ENCODE measurements around the gene HS3ST3B1. TPM values are rescaled to one million over a fixed set of nuclear protein-coding genes. Genes with fewer than 3 reads are reported as not detected.

HS3ST3B1 gene
- polyA plus RNA-seq (ENCODE audit: insufficient read length in 4 of 4) = 10 to 100 TPM in 3 of 4 donors, under 1 TPM in 1; 0.91 to 29.7 (median 28.2) TPM

DNA sequence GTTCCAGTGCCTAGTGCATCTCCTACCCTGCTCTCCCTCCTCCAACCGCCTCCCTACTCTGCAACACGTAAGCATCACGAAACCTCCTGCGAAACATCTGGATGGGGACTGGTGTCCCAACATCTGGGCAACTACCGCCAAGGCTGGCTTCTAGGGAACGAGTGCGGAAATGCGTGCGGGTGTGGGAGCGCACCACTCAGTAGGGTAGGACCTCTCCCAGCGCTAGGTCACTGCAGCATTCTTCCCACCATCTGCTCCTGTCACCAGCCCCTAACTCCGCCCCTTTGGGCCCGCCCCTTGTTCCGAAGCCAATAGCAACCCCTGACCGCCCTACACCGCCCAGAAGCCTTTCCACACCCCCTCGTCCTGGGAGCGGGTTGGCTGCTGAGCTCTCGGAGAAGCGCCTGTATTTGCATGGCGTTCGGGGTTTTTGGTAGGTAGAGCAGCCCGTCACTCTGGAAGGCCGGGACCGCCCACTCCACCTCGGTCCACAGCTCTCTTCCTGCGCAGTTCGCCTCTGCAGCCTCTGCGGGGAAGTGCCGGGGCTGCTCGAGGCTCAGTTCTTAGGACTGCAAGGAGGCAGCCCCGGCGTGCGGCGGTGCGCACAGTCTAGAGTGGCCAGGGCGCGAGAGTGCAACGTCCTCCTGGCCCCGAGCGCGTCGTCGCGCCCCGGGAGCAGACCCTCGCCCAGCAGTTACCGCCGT lies at the start of gene HS3ST3B1:
HS3ST3B1 (plus strand) TSS at position 507 of the 704 bp plus-strand sequence. CDS start 438 bp downstream, outside the sequence.
- DNase-seq (ENCODE audit: low read depth in 4 of 4, low spot score in 3 of 4) = peak; percentile 95 to 98 (median 96)

DNA sequence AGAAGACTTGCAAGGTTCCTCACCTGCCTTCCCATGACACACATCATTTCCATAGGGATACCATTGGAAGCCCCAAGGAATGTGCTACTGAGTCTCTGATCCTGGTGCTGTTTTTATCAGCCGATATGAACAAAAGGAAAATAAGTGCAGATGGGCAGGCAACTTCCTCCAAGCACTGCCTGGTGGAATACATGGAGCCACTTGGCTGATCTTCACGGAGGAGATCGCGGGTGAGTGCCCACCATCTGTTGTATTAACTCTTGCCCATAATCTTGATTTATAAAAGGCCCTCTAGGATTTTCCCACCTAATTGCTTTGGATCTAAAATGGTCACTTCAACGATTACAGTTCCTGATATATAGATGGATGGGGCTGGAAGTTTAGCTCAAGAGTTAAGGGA lies 39.5 kb upstream of the HS3ST3B1 start:
- no peak for DNase-seq (ENCODE audit: low read depth in 4 of 4, low spot score in 3 of 4)

DNA sequence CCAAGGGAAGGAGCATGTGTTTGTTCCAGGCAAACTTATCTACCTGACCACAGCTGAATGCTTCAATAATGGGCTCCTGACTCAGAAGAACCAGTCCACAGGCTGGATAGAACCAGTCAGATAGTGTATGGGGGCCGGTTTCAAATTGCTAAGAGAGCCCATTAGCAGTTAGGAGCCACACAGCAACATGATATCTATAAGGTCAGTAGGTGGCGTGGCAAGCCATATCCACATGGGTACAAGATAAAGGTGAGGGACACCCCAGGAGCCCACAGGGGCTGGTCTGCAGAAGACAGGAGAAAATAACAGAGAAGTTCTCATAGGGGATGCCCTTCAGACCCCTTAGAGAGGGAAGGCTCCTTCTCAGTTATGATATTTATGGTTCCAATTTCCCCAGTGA lies 32.6 kb upstream of the HS3ST3B1 start:
- DNase-seq (ENCODE audit: low read depth in 4 of 4, low spot score in 3 of 4) = no peak

DNA sequence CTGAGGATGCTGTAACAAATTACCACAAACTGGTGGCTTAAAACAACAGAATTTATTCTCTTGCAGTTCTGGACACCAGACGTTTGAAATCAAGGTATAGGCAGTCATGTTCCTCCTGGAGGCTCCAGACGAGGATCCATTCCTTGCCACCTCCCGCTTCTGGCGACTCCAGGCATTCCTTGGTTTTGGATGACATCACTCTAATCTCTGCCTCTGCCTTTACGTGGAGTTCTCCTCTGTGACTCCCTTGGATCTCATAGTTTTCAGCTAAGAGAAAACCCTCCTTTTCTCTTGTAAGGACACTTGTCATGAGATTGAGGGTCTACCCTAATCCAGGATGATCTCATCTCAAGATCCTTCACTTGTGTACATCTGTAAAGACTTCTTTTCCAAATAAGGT lies 31.4 kb upstream of the HS3ST3B1 start:
- DNase-seq (ENCODE audit: low read depth in 4 of 4, low spot score in 3 of 4) = no peak

DNA sequence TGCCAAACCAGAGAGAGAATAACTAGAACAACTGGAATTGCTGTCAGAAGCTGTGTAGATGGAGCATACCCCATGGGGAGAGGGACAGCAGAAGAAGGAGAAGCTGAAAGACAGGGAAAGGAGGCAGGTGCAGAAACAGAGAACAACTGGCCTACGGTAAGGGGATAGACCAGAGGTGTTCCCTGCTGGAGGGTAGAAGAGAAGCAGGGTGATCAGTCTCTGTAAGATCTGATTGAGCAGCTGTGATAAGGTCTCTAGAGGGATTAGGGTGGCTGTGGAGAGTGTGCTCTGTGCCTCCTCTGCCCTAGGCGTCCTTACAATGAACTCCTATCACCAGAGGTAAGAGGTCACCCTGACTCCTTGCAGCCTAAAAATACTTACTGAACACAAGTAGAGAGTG lies 30.4 kb upstream of the HS3ST3B1 start:
- DNase-seq (ENCODE audit: low read depth in 4 of 4, low spot score in 3 of 4) = no peak

DNA sequence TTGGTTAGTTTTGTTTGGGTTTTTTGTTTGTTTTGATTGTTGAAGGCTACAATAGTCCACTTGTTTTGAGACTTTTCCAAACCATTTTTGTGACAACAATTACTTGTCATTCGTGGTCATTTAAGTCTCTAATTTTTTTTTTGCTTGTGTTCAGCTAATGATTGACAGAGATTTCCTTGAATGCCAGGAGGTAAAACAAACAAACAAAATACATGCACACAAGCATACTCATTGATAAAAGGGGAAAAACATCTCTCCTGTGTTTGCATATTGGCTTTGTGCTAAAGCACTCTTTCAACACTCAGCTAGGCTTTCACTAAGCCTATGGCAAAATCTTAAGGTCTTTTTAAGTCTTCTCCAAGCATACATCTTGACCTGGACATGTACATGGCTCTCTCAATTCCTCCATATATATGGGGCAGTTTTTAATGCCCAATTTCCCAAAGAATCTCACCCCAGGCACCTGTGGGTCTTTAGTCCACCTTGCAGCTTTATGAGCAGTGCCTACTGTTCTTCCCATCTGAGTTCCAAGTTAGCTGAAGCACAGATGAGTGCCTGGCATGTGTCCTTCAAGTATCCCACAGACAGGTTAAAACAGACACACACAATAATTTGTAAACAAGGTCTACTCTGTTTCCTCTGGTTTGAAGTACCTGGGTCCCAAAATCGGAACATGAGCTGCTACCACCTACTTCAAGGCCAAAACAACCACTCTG lies 24.2 kb upstream of the HS3ST3B1 start:
- no peak for DNase-seq (ENCODE audit: low read depth in 4 of 4, low spot score in 3 of 4)

DNA sequence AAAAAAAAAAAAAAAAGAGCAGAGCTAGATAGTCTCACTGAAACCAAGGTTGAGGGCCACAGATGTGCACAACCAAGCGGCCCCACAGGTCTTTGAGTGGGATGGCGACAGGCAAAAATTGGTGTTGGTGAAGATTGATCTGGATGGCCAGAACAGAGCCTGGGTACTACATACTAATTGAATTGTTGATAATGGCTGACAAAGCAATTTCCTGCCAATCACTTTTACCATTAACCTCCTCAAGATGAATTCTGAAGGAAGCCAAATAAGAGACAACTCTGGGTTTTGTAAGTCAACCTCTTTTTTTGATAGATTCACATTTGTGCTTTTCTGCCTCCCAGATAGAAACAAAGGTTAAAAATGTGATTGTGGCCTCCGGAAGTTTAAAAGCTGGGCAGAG lies 19.4 kb upstream of the HS3ST3B1 start:
- no peak for DNase-seq (ENCODE audit: low read depth in 4 of 4, low spot score in 3 of 4)

DNA sequence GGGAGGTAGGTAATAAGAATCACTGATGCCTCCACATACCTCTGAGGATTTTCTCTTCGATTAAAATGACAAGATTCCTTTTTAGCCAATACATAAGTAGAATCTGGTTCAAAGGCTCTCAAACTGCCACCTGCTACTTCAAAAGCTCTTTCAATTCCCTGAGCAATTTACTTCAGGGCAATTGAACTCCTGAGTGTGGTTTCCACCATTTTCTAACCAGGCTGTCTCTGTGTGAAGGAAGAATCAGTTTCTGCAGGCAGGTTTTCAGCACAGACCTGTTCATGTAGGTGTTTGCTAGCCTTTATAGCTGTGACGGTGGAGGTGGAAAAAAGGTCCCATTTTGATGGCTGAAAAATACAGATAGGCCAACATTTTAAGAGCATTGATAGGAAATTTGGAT lies 18.2 kb upstream of the HS3ST3B1 start:
- no peak for DNase-seq (ENCODE audit: low read depth in 4 of 4, low spot score in 3 of 4)

DNA sequence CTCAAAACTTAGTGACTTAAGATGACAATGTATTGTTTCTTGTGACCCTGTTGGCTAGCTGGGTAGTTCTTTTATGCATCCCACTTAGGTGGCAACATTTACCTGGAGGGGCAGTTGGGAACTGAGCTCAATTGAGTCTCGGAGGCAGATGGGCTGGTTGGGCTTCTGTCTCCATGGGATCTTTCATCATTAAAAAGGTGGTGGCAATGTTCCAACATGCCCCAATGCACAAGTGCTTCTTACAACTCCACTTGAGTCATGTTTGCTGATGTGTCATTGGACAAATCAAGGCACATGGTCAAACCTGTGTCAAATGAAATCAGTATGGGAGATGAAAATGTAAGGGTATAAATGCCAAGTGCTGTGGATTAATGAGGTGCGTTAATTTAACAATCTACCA lies 11.7 kb upstream of the HS3ST3B1 start:
- DNase-seq (ENCODE audit: low read depth in 4 of 4, low spot score in 3 of 4) = no peak

DNA sequence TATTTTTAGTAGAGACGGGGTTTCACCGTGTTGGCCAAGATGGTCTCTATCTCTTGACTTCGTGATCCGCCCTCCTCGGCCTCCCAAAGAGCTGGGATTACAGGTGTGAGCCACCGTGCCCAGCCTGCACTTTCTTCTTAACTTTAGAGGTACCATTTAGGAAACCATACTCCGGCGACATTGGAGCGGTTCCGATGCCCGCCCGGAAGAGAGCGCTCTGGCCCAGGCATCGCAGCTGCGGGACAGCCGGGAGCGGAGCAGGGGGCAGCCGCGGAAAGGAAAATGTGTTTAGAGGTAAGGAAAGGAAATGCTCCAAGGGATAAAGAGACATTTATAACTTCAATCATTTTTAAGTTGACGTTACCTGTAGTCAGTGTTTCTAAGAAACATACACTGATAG lies 6.0 kb upstream of the HS3ST3B1 start:
- no peak for DNase-seq (ENCODE audit: low read depth in 4 of 4, low spot score in 3 of 4)

DNA sequence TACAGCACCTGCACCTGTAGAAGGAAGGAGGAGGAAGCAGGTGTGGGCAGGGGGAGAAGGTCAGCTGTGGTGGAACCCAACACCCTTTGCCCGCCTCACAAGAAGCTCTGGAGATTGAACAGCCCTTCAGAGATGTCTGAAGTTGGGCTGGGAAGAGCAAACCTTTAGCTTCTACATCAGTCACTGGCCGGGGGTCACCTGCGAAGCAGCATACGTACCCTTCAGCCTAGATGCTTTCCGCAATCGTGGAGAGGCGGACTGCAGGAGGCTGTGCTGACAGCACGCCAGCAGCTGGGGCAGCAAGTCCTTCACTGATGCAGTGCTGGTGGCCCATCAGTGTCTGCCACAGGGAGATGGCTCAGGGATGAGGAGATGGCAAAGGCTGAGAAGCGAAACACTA lies 5.2 kb upstream of the HS3ST3B1 start:
- DNase-seq (ENCODE audit: low read depth in 4 of 4, low spot score in 3 of 4) = no peak

DNA sequence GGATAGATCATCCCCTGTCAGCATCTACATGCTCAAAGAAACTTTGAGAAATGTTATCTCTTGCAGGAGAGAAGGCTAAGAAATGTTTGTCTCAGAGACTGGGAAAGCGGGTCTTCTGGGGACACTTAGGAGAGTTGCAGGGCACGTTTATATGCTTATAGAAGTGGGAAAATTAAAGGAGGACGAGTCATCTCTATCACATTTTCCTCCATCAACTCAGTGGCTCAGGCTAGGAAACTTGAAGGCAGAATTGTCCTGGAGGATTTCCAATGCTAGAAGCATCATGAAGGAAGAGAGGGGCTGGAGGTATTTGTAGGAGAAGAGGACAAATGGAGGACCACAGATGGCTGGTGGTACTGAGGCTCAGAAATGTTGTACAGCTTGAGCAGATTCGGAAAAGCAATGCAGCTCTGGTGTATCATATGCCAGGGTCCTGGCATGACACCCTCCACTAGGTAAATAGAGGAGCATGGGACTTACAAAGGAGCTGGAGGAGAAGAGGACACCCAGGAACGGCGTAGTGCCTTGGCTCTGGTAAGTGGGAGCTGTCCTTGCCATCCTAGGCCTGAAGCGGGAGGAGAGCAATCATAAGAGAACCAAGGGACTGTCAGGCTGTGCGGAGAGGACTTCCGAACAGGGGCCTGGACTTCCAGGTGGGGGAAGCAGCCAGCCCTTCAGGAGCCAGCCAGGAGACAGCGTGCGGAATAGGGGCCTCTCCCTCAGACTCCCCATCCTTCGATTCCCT lies 4.5 kb upstream of the HS3ST3B1 start:
- DNase-seq (ENCODE audit: low read depth in 4 of 4, low spot score in 3 of 4) = no peak

DNA sequence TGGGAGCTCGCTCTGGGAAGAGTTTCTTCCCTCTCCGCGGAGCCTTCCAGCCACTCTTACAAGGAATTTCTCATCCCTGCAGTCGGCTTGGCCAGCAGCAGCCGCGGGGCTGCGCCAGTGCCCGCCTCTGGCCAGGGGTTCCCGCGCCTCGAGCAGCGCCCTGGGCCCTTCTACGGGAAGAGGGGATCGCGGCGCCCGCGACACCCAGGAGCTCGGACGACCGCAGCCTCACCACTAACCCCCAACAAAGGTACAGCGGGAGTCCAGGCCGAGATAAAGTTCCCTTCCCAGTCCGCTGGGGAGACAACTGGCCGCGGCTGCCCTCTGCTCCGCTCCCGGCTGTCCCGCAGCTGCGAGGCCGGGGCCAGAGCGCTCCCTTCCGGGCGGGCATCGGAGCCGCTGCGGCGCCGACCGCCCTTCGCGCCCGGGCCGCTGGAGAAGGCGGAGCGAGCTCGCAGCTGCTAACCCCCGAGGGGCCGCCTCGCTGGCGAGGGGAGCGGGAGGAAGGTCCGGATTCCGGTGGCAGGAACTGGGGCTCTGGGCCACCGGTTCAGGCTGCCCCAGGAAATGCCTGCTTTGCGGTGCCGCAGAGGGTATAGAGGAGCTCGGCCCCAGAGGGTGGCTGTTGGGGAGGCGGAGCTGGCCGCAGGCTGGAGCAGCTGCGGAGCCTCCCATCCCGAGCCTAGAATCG lies 3.6 kb upstream of the HS3ST3B1 start:
- no peak for DNase-seq (ENCODE audit: low read depth in 4 of 4, low spot score in 3 of 4)

DNA sequence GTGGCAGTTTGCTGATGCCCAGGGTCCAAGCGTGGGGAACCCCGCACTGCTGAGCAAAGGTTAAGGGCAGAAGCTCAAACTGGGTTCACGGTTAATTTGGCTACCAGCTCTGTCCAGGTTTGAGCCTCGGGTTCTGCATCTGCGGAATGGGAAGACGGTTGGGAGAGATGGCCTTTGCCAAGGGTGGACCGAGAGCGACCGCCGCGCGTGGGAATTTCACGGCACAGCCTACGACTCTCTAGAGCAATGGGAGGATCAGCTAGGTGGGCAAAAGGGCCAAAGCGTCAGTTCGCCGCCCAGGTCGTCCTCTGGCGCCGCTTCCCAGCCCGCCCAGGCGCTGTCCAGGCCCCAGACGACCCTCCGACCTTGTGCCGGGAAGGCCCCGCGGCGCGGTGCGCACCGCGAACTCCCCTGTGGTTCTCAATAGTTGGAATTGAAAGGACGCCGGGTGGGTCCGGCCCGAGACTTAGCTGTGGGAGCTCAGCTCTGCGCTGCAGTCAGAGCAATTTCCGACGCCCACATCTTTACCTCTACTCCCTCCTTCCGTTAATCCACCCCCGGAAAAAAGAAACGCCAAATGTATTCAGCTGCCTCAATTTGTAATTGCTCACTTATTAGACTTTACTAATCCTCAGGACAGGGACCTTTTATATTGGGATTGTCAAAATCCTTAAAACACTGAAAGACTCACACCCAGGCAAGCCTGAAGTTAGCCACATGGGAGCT lies 2.5 kb upstream of the HS3ST3B1 start:
- DNase-seq (ENCODE audit: low read depth in 4 of 4, low spot score in 3 of 4) = no peak

DNA sequence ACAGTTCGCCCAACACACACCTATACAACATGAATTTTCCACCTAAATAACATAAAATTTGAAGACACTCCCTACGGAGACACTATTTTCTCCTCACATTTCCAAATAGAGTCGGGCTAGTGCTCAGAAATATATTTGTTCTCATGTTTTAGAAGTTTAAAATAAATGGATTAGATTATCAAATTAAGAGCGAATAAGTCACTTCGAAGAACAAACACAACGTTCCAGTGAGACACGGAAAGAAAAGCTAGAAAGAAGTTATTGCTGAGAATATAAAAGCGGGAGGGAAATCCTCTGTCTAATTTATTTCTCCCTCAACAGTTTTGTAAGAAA lies 2.0 kb upstream of the HS3ST3B1 start:
- DNase-seq (ENCODE audit: low read depth in 4 of 4, low spot score in 3 of 4) = no peak

DNA sequence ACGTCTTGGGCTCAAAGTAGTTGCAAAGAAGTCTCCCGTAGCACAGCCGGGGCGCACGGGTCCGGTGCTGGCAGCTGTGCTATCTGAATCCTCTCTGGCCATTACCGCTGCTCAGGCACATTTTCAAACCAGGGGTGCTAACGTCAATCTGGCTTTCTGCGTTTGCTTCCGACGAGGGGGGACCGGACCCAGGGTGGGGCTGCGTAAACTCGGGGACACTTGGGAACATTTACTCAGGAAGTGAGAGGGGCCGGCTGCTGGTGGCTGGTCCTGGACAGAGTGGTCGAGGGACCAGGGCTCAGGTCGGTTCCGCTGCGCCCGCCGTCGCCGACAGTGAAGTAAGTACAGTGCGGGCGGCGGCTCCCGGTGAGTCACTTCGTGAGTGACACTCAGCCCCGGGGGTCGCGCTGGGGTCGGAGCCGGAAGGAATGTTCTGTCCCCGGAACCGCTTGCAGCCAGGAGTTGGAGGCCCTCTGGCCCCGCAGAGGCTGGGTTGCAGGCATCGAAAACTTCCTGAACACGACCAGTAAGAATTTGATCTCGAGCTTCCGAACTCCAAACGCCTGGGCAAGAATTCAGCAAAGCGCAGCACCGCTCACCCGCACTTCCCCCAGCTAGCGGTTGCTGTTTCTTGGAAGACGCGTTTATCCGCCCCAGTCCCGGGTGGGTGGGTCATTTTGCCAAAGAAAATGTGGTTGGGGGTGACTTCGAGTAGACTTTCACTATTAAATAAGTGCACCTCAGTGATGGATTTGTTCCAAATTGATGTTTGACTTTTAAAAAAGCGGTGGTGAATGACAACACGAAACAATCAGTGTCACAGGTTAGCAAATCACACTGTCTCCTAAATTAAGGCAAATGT lies 1.4 kb upstream of the HS3ST3B1 start:
- DNase-seq (ENCODE audit: low read depth in 4 of 4, low spot score in 3 of 4) = no peak

DNA sequence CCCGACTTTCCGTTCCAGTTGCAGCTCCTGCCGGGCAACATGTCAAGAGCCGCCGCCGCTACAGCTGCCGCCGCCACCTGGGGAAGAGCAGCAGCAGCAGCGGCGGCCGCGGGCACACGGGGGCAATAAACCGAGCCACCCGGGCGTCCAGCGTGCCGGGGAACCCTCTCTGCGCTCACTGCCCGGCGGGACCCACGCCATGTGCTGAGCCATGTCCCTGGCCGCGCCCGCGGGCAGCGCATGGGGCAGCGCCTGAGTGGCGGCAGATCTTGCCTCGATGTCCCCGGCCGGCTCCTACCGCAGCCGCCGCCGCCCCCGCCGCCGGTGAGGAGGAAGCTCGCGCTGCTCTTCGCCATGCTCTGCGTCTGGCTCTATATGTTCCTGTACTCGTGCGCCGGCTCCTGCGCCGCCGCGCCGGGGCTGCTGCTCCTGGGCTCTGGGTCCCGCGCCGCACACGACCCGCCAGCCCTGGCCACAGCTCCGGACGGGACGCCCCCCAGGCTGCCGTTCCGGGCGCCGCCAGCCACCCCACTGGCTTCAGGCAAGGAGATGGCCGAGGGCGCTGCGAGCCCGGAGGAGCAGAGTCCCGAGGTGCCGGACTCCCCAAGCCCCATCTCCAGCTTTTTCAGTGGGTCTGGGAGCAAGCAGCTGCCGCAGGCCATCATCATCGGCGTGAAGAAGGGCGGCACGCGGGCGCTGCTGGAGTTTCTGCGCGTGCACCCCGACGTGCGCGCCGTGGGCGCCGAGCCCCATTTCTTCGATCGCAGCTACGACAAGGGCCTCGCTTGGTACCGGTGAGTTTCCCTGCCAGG lies 604 bp downstream of the HS3ST3B1 start:
- no peak for DNase-seq (ENCODE audit: low read depth in 4 of 4, low spot score in 3 of 4)

DNA sequence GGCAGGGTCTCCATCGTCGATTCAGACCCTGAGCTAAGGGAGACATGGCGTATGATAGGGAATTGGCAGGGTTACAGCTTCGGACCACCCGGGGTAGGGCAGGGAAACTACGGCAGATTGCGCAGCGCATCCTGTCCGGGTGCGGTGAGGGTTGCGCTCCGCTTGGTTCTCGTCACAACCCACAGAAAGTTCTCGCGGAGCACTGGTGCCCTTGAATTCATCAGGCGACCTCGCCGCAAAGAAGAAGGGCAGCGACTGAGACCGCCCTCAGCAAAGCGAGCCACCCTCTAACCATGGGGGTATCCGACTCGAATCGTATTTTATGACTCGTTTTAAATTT lies 1.2 kb downstream of the HS3ST3B1 start:
- no peak for DNase-seq (ENCODE audit: low read depth in 4 of 4, low spot score in 3 of 4)

Measured in left renal pelvis (tissue), 4 donors.